ENCODE results near the gene SYNGAP1. TPM values are rescaled to one million over a fixed set of nuclear protein-coding genes. Genes with fewer than 3 reads are reported as not detected.

The SYNGAP1 gene
- total RNA-seq, 8 experiments from 2014 or later, result 5.4 to 21.0 (median 12.9) TPM

GRCh38 chr6:33438978-33439594, 19.2 kb downstream of the SYNGAP1 start:
- no peak for ATAC-seq (replicated peaks in 6 of 8)
- no peak overlapping the region for H3K27ac ChIP-seq
- 80 to 100% (median 95%) methylated on average over 1 to 3 of the region's 3 CpGs; no CpG with 5 or more reads in 5 of the 10 experiments for WGBS, 10 experiments
- in situ Hi-C loops (cut with MboI; ENCODE audit: low pct_unique_long_range_greater_than_20kb in 2 of 9, low sequenced_read_pairs in 9 of 9, unreplicated experiment in 9 of 9), result no loop called here
- H3K4me3 ChIP-seq, result no peak overlapping the region
- H3K4me1 ChIP-seq (replicated peaks in 1 of 2), result peaks cover 2 to 4% of the 10 kb centered on the region in 2 donors

- 37 to 86% (median 78%) methylated on average over 2 to 7 of the region's 9 CpGs; no CpG with 5 or more reads in 1 of the 10 experiments for WGBS, 10 experiments
- no peak for ATAC-seq (replicated peaks in 6 of 8)
- Histone ChIP-seq H3K27ac (no peak overlapping the region), H3K4me3 (no peak overlapping the region), H3K4me1 (replicated peaks in 1 of 2) (no peaks in the 10 kb centered on the region)
- in situ Hi-C loops (cut with MboI; ENCODE audit: low pct_unique_long_range_greater_than_20kb in 2 of 9, low sequenced_read_pairs in 9 of 9, unreplicated experiment in 9 of 9), result no loop called here
These were observed 20.2 kb downstream of the SYNGAP1 start for GRCh38 chr6:33439956-33440648.

- H3K27ac ChIP-seq, result no peak overlapping the region
- no peak overlapping the region for H3K4me3 ChIP-seq
These were observed 20.9 kb downstream of the SYNGAP1 start for GRCh38 chr6:33440649-33441309.

GRCh38 chr6:33441457-33441856, 21.6 kb downstream of the SYNGAP1 start:
- peak in 1 of 8 experiments; percentile 11 for ATAC-seq (replicated peaks in 6 of 8)
- Histone ChIP-seq H3K4me1 (replicated peaks in 1 of 2) (no peaks in the 10 kb centered on the region), H3K27ac (no peak overlapping the region), H3K4me3 (no peak overlapping the region)
- 80 to 100% (median 100%) methylated on average over 1 to 4 of the region's 9 CpGs; no CpG with 5 or more reads in 7 of the 10 experiments for WGBS, 10 experiments
- in situ Hi-C loops (cut with MboI; ENCODE audit: low pct_unique_long_range_greater_than_20kb in 2 of 9, low sequenced_read_pairs in 9 of 9, unreplicated experiment in 9 of 9), result no loop called here

More at GRCh38 chr6:33440649-33441309, 20.9 kb downstream of the SYNGAP1 start:
- in situ Hi-C loops (cut with MboI; ENCODE audit: low pct_unique_long_range_greater_than_20kb in 2 of 9, low sequenced_read_pairs in 9 of 9, unreplicated experiment in 9 of 9), result no loop called here
- no peaks in the 10 kb centered on the region for H3K4me1 ChIP-seq (replicated peaks in 1 of 2)
- ATAC-seq (replicated peaks in 6 of 8), result no peak
- WGBS, 10 experiments, result 92 to 95% (median 93%) methylated on average over 4 to 15 of the region's 19 CpGs; no CpG with 5 or more reads in 7 of the 10 experiments

GRCh38 chr6:33442283-33442682, 22.4 kb downstream of the SYNGAP1 start:
- no peaks in the 10 kb centered on the region for H3K4me1 ChIP-seq (replicated peaks in 1 of 2)
- WGBS, 10 experiments, result 93 to 100% (median 100%) methylated on average over 1 to 5 of the region's 8 CpGs; no CpG with 5 or more reads in 4 of the 10 experiments
- peak in 1 of 8 experiments; percentile 13 for ATAC-seq (replicated peaks in 6 of 8)
- no peak overlapping the region for H3K27ac ChIP-seq
- in situ Hi-C loops (cut with MboI; ENCODE audit: low pct_unique_long_range_greater_than_20kb in 2 of 9, low sequenced_read_pairs in 9 of 9, unreplicated experiment in 9 of 9), result no loop called here
- no peak overlapping the region for H3K4me3 ChIP-seq

- Histone ChIP-seq H3K27ac (no peak overlapping the region), H3K4me3 (no peak overlapping the region), H3K4me1 (replicated peaks in 1 of 2) (no peaks in the 10 kb centered on the region)
- in situ Hi-C loops (cut with MboI; ENCODE audit: low pct_unique_long_range_greater_than_20kb in 2 of 9, low sequenced_read_pairs in 9 of 9, unreplicated experiment in 9 of 9), result no loop called here
- WGBS, 10 experiments, result 80 to 100% methylated on average over 1 to 2 of the region's 17 CpGs; no CpG with 5 or more reads in 8 of the 10 experiments
- peak in 4 of 8 experiments; percentile 21 to 41 (median 30) for ATAC-seq (replicated peaks in 6 of 8)
These were observed 23.2 kb downstream of the SYNGAP1 start for GRCh38 chr6:33443025-33443424.

- no peaks in the 10 kb centered on the region for H3K4me1 ChIP-seq (replicated peaks in 1 of 2)
- WGBS, 10 experiments, result 80 to 100% (median 100%) methylated on average over 1 to 2 of the region's 18 CpGs; no CpG with 5 or more reads in 5 of the 10 experiments
- H3K27ac ChIP-seq, result no peak overlapping the region
- H3K4me3 ChIP-seq, result no peak overlapping the region
- in situ Hi-C loops (cut with MboI; ENCODE audit: low pct_unique_long_range_greater_than_20kb in 2 of 9, low sequenced_read_pairs in 9 of 9, unreplicated experiment in 9 of 9), result no loop called here
- ATAC-seq (replicated peaks in 6 of 8), result peak in 3 of 8 experiments; percentile 2 to 13 (median 10)
These were observed 24.0 kb downstream of the SYNGAP1 start for GRCh38 chr6:33443619-33444504.

- Histone ChIP-seq H3K4me3 (no peak overlapping the region), H3K4me1 (replicated peaks in 1 of 2) (no peaks in the 10 kb centered on the region), H3K27ac (no peak overlapping the region)
- whole genome bisulfite sequencing, 10 experiments, result 41 to 100% (median 90%) methylated on average over 1 to 3 of the region's 3 CpGs; no CpG with 5 or more reads in 2 of the 10 experiments
- no peak for ATAC-seq (replicated peaks in 6 of 8)
- in situ Hi-C loops (cut with MboI; ENCODE audit: low pct_unique_long_range_greater_than_20kb in 2 of 9, low sequenced_read_pairs in 9 of 9, unreplicated experiment in 9 of 9), result no loop called here
These were observed 25.3 kb downstream of the SYNGAP1 start for GRCh38 chr6:33445119-33445603.

GRCh38 chr6:33446356-33446755, 26.5 kb downstream of the SYNGAP1 start:
- H3K4me1 ChIP-seq (replicated peaks in 1 of 2), result no peaks in the 10 kb centered on the region
- no peak overlapping the region for H3K27ac ChIP-seq
- no peak overlapping the region for H3K4me3 ChIP-seq
- WGBS, 10 experiments, result 80 to 100% (median 94%) methylated on average over 1 to 5 of the region's 10 CpGs; no CpG with 5 or more reads in 5 of the 10 experiments
- no peak for ATAC-seq (replicated peaks in 6 of 8)
- in situ Hi-C loops (cut with MboI; ENCODE audit: low pct_unique_long_range_greater_than_20kb in 2 of 9, low sequenced_read_pairs in 9 of 9, unreplicated experiment in 9 of 9), result no loop called here

GRCh38 chr6:33450434-33450833, 30.6 kb downstream of the SYNGAP1 start:
- ATAC-seq (replicated peaks in 6 of 8), result no peak
- Histone ChIP-seq H3K27ac (no peak overlapping the region), H3K4me1 (replicated peaks in 1 of 2) (peaks cover 12 to 13% of the 10 kb centered on the region in 2 donors), H3K4me3 (no peak overlapping the region)
- 60 to 100% (median 91%) methylated on average over 1 to 3 of the region's 3 CpGs; no CpG with 5 or more reads in 2 of the 10 experiments for WGBS, 10 experiments
- in situ Hi-C loops (cut with MboI; ENCODE audit: low pct_unique_long_range_greater_than_20kb in 2 of 9, low sequenced_read_pairs in 9 of 9, unreplicated experiment in 9 of 9), result no loop called here

- peaks cover 12 to 14% of the 10 kb centered on the region in 2 donors for H3K4me1 ChIP-seq (replicated peaks in 1 of 2)
- H3K4me3 ChIP-seq, result no peak overlapping the region
- in situ Hi-C loops (cut with MboI; ENCODE audit: low pct_unique_long_range_greater_than_20kb in 2 of 9, low sequenced_read_pairs in 9 of 9, unreplicated experiment in 9 of 9), result no loop called here
- ATAC-seq (replicated peaks in 6 of 8), result no peak
- WGBS, 10 experiments, result no CpG with 5 or more reads among the region's 15 CpGs
- H3K27ac ChIP-seq, result no peak overlapping the region
These were observed 31.7 kb downstream of the SYNGAP1 start for GRCh38 chr6:33451606-33452005.

GRCh38 chr6:33452496-33452895, 32.6 kb downstream of the SYNGAP1 start:
- in situ Hi-C loops (cut with MboI; ENCODE audit: low pct_unique_long_range_greater_than_20kb in 2 of 9, low sequenced_read_pairs in 9 of 9, unreplicated experiment in 9 of 9), result no loop called here
- H3K4me1 ChIP-seq (replicated peaks in 1 of 2), result peaks cover 12 to 14% of the 10 kb centered on the region in 2 donors
- H3K27ac ChIP-seq, result no peak overlapping the region
- no CpG with 5 or more reads among the region's 4 CpGs for WGBS, 10 experiments
- no peak for ATAC-seq (replicated peaks in 6 of 8)
- no peak overlapping the region for H3K4me3 ChIP-seq

Measured in motor neuron (in vitro differentiated cells).